Endodermal cell (in vitro differentiated cells): ENCODE data around the gene LSP1. TPM values are rescaled to one million over a fixed set of nuclear protein-coding genes. Genes with fewer than 3 reads are reported as not detected.
"Not testable (repeated sequence)": the region's sequence is repeated elsewhere in the genome, so short reads cannot be mapped to it uniquely, and the experiment has no call there.

Experiments
- DNase-seq: peaks from one replicate; pipeline ENCODE4 v3.0.0-alpha.2; 2017
- H3K27ac ChIP-seq: 2 replicates; pipeline ENCODE4 v1.5.1; 2013; ENCODE audit warnings: mild to moderate bottlenecking, low read depth, low read length, moderate library complexity
- H3K27me3 ChIP-seq: 2 replicates; pipeline ENCODE4 v1.6.1; 2013; ENCODE audit warnings: mild to moderate bottlenecking, low read length, moderate library complexity; ENCODE audit not compliant: insufficient read depth, control insufficient read depth, poor library complexity, severe bottlenecking
- H3K36me3 ChIP-seq: 2 replicates; pipeline ENCODE4 v1.7.0; 2013; ENCODE audit warnings: mild to moderate bottlenecking, low read length, moderate library complexity; ENCODE audit not compliant: control insufficient read depth, insufficient read depth
- H3K4me1 ChIP-seq: one replicate; pipeline ENCODE4 v1.7.0; 2013; ENCODE audit warnings: low read length; ENCODE audit not compliant: control insufficient read depth, insufficient read depth
- H3K4me3 ChIP-seq: 2 replicates; pipeline ENCODE4 v1.5.1; 2013; ENCODE audit warnings: mild to moderate bottlenecking, low read length, moderate library complexity
- H3K9ac ChIP-seq: 2 replicates; pipeline ENCODE4 v1.6.1; 2013; ENCODE audit warnings: mild to moderate bottlenecking, low read length, moderate library complexity; ENCODE audit not compliant: poor library complexity, severe bottlenecking; ENCODE audit errors: extremely low read depth
- H3K9me3 ChIP-seq: 2 replicates; pipeline ENCODE4 v1.6.1; 2013; ENCODE audit warnings: mild to moderate bottlenecking, low read length, moderate library complexity; ENCODE audit not compliant: control insufficient read depth
- H3K27ac Mint-ChIP-seq: 2 replicates; pipeline ENCODE4 v1.8.0; 2020; ENCODE audit warnings: mixed read lengths
- H3K27me3 Mint-ChIP-seq: 2 replicates; pipeline ENCODE4 v1.8.0; 2021; ENCODE audit warnings: mild to moderate bottlenecking, mixed read lengths; ENCODE audit not compliant: insufficient read depth
- H3K36me3 Mint-ChIP-seq: 2 replicates; pipeline ENCODE4 v1.8.0; 2020; ENCODE audit warnings: low read depth, mixed read lengths
- H3K4me1 Mint-ChIP-seq: 2 replicates; pipeline ENCODE4 v1.8.0; 2020; ENCODE audit warnings: mixed read lengths
- H3K4me3 Mint-ChIP-seq: 2 replicates; pipeline ENCODE4 v1.8.0; 2020; ENCODE audit warnings: mild to moderate bottlenecking, moderate library complexity, mixed read lengths
- H3K9me3 Mint-ChIP-seq: 2 replicates; pipeline ENCODE4 v1.8.0; 2020; ENCODE audit warnings: mild to moderate bottlenecking, mixed read lengths
- CTCF ChIP-seq: fragments of 200-600 bp; sonication (generic); conservative IDR thresholded peaks from 2 replicates; pipeline ENCODE4 v1.5.0; 2021; ENCODE audit warnings: antibody characterized with exemption, mild to moderate bottlenecking
- WGBS, 2 experiments: methylation state at CpG; one replicate each; pipeline versions ENCODE4 v1.1.5 to v1.1.7; 2013; ENCODE audit warnings: missing lambda C conversion rate in 2 of 2, mixed read lengths in 1 of 2; ENCODE audit not compliant: insufficient coverage in 1 of 2, insufficient read length in 1 of 2; 5-methylcytosine and 5-hydroxymethylcytosine counted together
- microRNA-seq: library from miRNA; unstranded; fragments of <30 nt; microRNA quantifications from one replicate; pipeline ENCODE4 v1.2.0, GENCODE V29; 2020; ENCODE audit warnings: borderline microRNAs expressed
- total RNA-seq, 2 donors: library from RNA; stranded (reverse); fragmentation: NEBNext Ultra II Directional in 1 of 2; extraction: Animal tissue kit (Norgen Biotek cat#: 25700) in 1 of 2; gene quantifications; 2 replicates in 1 of 2; 3 replicates in 1 of 2; pipeline ENCODE4 v1.2.1, GENCODE V29; 2021

LSP1 gene
- total RNA-seq, 2 donors from 2014 or later, result not detected

GRCh38 chr11:1938343-1939005, 85.6 kb downstream of the LSP1 start:
- TF ChIP-seq CTCF, result no peak
- H3K36me3 ChIP-seq, result no peaks in the 10 kb centered on the region
- no peak for DNase-seq

GRCh38 chr11:1939006-1939625, 86.2 kb downstream of the LSP1 start:
- no peak for DNase-seq

More at GRCh38 chr11:1938343-1939005, 85.6 kb downstream of the LSP1 start:
- no peak overlapping the region for H3K4me3 ChIP-seq
- H3K9ac ChIP-seq, result no peak overlapping the region
- Mint-ChIP-seq H3K36me3 (no peaks in the 10 kb centered on the region), H3K27ac (no peak overlapping the region), H3K27me3 (peaks cover 3% of the 10 kb centered on the region), H3K9me3 (no peaks in the 10 kb centered on the region), H3K4me3 (no peak overlapping the region), H3K4me1 (no peaks in the 10 kb centered on the region)
- no peak overlapping the region for H3K27ac ChIP-seq
- H3K9me3 ChIP-seq, result no peaks in the 10 kb centered on the region
- no peaks in the 10 kb centered on the region for H3K27me3 ChIP-seq
- H3K4me1 ChIP-seq, result no peaks in the 10 kb centered on the region
- WGBS, 2 experiments, result 88 to 94% methylated on average over 17 to 27 of the region's 27 CpGs

DNA sequence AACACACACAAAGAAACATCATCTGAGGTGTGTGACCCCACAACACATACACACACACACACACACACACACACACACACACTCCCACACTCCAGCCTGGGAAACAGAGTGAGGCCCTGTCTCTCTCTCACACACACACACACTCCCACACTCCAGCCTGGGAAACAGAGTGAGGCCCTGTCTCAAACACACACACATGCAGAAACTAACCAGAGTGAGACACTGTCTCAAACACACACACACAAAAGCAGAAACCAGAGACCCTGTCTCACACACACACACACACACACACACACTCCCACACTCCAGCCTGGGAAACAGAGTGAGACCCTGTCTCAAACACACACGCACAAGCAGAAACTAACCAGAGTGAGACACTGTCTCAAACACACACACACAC, 86.9 kb downstream of the LSP1 start:
- H3K9me3 Mint-ChIP-seq, result not testable (repeated sequence)

More at GRCh38 chr11:1939006-1939625, 86.2 kb downstream of the LSP1 start:
- Histone ChIP-seq H3K27ac (no peak overlapping the region), H3K9ac (no peak overlapping the region), H3K9me3 (no peaks in the 10 kb centered on the region), H3K4me1 (no peaks in the 10 kb centered on the region), H3K4me3 (no peak overlapping the region), H3K27me3 (no peaks in the 10 kb centered on the region), H3K36me3 (no peaks in the 10 kb centered on the region)
- Mint-ChIP-seq H3K4me3 (no peak overlapping the region), H3K4me1 (no peaks in the 10 kb centered on the region), H3K9me3 (no peaks in the 10 kb centered on the region), H3K27ac (no peak overlapping the region), H3K36me3 (no peaks in the 10 kb centered on the region), H3K27me3 (no peaks in the 10 kb centered on the region)
- TF ChIP-seq CTCF, result no peak
- WGBS, 2 experiments, result 86 to 91% methylated on average over 13 to 22 of the region's 23 CpGs

More for the DNA sequence above, 86.9 kb downstream of the LSP1 start:
- not testable (repeated sequence) for H3K27me3 Mint-ChIP-seq, H3K4me1 Mint-ChIP-seq, H3K36me3 ChIP-seq, H3K4me3 ChIP-seq, H3K36me3 Mint-ChIP-seq, H3K4me3 Mint-ChIP-seq, H3K27me3 ChIP-seq, H3K27ac ChIP-seq, H3K9ac ChIP-seq, H3K27ac Mint-ChIP-seq, DNase-seq, H3K4me1 ChIP-seq, H3K9me3 ChIP-seq
- 100% methylated on average over 1 of the region's 1 CpG; no CpG with 5 or more reads in 1 of the 2 experiments for WGBS, 2 experiments

Small RNAs within 50 kb of the gene (microRNA-seq; reads per million reads assigned to microRNA genes)
- gene MIR4298 (not detected), gene MIR7847 (not detected)

Other genes with a start within 250 kb of the LSP1 start
- not detected for gene KRTAP5-3, start 244.6 kb upstream of the LSP1 start, total RNA-seq
- not detected for gene KRTAP5-4, start 230.9 kb upstream of the LSP1 start, total RNA-seq
- not detected for gene KRTAP5-5, start 223.3 kb upstream of the LSP1 start, total RNA-seq
- gene KRTAP5-6, start 155.9 kb upstream of the LSP1 start, total RNA-seq, result not detected
- 1 to 10 TPM in 1 of 2 donors, under 1 TPM in 1; 0.75 to 1.0 TPM for gene IFITM10, start 102.5 kb upstream of the LSP1 start, total RNA-seq
- 100 to 1,000 TPM; 185 to 208 TPM for gene CTSD, start 89.2 kb upstream of the LSP1 start, total RNA-seq
- not detected for gene SYT8, start 18.1 kb upstream of the LSP1 start, total RNA-seq
- gene TNNI2, start 14.1 kb upstream of the LSP1 start, total RNA-seq, result not detected
- not detected for gene PRR33, start 38.8 kb downstream of the LSP1 start, total RNA-seq
- not detected for gene TNNT3, start 66.6 kb downstream of the LSP1 start, total RNA-seq
- gene MRPL23, start 94.2 kb downstream of the LSP1 start, total RNA-seq, result 100 to 1,000 TPM in 1 of 2 donors, 10 to 100 TPM in 1; 69.9 to 109 TPM
- 1 to 10 TPM in 1 of 2 donors, under 1 TPM in 1; 0.55 to 3.8 TPM for gene H19, start 144.8 kb downstream of the LSP1 start, total RNA-seq